GM19395 (cell line): Measurements from ENCODE around the gene MOCS1.

Experiments
- ATAC-seq: cut with Tn5 transposase; IDR thresholded peaks from one replicate; pipeline ENCODE4 v1.9.1; 2021; ENCODE audit warnings: mild to moderate bottlenecking, moderate library complexity; ENCODE audit not compliant: unreplicated experiment

The MOCS1 gene

GRCh38 chr6:39925191-39925930 lies 8.9 kb downstream of the MOCS1 start:
- no peak for ATAC-seq

GRCh38 chr6:39924283-39924682 lies 10.0 kb downstream of the MOCS1 start:
- no peak for ATAC-seq

GRCh38 chr6:39923861-39924260 lies 10.4 kb downstream of the MOCS1 start:
- ATAC-seq = no peak

- no peak for ATAC-seq
Observed at GRCh38 chr6:39923394-39923793, 10.9 kb downstream of the MOCS1 start.

- ATAC-seq = no peak
Observed at GRCh38 chr6:39922821-39923220, 11.4 kb downstream of the MOCS1 start.

- no peak for ATAC-seq
Observed at GRCh38 chr6:39920157-39920556, 14.1 kb downstream of the MOCS1 start.

- ATAC-seq = no peak
Observed at GRCh38 chr6:39918831-39919230, 15.4 kb downstream of the MOCS1 start.

GRCh38 chr6:39917981-39918380 lies 16.3 kb downstream of the MOCS1 start:
- ATAC-seq = no peak

GRCh38 chr6:39917329-39917728 lies 16.9 kb downstream of the MOCS1 start:
- no peak for ATAC-seq

GRCh38 chr6:39915866-39916265 lies 18.4 kb downstream of the MOCS1 start:
- ATAC-seq = no peak

GRCh38 chr6:39914239-39914638 lies 20.0 kb downstream of the MOCS1 start:
- no peak for ATAC-seq

GRCh38 chr6:39913391-39913916 lies 20.8 kb downstream of the MOCS1 start:
- ATAC-seq = no peak

GRCh38 chr6:39912446-39912845 lies 21.8 kb downstream of the MOCS1 start:
- ATAC-seq = no peak

GRCh38 chr6:39911513-39912125 lies 22.6 kb downstream of the MOCS1 start:
- no peak for ATAC-seq

- ATAC-seq = no peak
Observed at GRCh38 chr6:39910744-39911143, 23.5 kb downstream of the MOCS1 start.

- no peak for ATAC-seq
Observed at GRCh38 chr6:39910164-39910563, 24.1 kb downstream of the MOCS1 start.

GRCh38 chr6:39909701-39910100 lies 24.6 kb downstream of the MOCS1 start:
- no peak for ATAC-seq

- no peak for ATAC-seq
Observed at GRCh38 chr6:39908838-39909583, 25.3 kb downstream of the MOCS1 start.

- ATAC-seq = no peak
Observed at GRCh38 chr6:39907871-39908575, 26.2 kb downstream of the MOCS1 start.

- no peak for ATAC-seq
Observed at GRCh38 chr6:39906318-39906761, 27.9 kb downstream of the MOCS1 start.

- ATAC-seq = no peak
Observed at GRCh38 chr6:39905640-39905975, 28.7 kb downstream of the MOCS1 start.
